A549 (cell line): ENCODE results near the gene INO80C.

Experiments used
- CHD4 ChIP-seq: fragments of 200-600 bp; sonication (generic); IDR thresholded peaks from 2 replicates; pipeline ENCODE4 v1.6.1; 2016; ENCODE audit warnings: antibody characterized with exemption, mild to moderate bottlenecking, borderline replicate concordance
- EP300 ChIP-seq, 2 experiments: fragments of >200 bp; sonication (Bioruptor Twin); formaldehyde crosslinking; IDR thresholded peaks; 2 replicates in 1 of 2; 3 replicates in 1 of 2; pipeline ENCODE4 v1.6.1; 2016 to 2017
- HDAC2 ChIP-seq: fragments of 200-600 bp; sonication (generic); IDR thresholded peaks from 2 replicates; pipeline ENCODE4 v1.6.1; 2016
- KDM1A ChIP-seq: fragments of 200-600 bp; sonication (generic); IDR thresholded peaks from 2 replicates; pipeline ENCODE4 v1.6.1; 2016; ENCODE audit warnings: low read depth, mild to moderate bottlenecking
- POLR2A ChIP-seq: IDR thresholded peaks from 2 replicates; pipeline ENCODE4 v1.6.1; 2012; ENCODE audit warnings: mild to moderate bottlenecking, low read length
- RFX5 ChIP-seq: fragments of 450-650 bp; IDR thresholded peaks from 2 replicates; pipeline ENCODE4 v1.7.1; 2014; ENCODE audit warnings: antibody characterized with exemption, mild to moderate bottlenecking, moderate library complexity
- TF ChIP-seq, protein P1 (sequence below): fragments of >200 bp; sonication (Bioruptor Twin); formaldehyde crosslinking; IDR thresholded peaks from 3 replicates; pipeline ENCODE4 v1.5.1; 2016
- TF ChIP-seq, protein P2 (sequence below): fragments of 450-650 bp; IDR thresholded peaks from 2 replicates; pipeline ENCODE4 v1.6.1; 2014; ENCODE audit warnings: antibody characterized with exemption

DNA sequence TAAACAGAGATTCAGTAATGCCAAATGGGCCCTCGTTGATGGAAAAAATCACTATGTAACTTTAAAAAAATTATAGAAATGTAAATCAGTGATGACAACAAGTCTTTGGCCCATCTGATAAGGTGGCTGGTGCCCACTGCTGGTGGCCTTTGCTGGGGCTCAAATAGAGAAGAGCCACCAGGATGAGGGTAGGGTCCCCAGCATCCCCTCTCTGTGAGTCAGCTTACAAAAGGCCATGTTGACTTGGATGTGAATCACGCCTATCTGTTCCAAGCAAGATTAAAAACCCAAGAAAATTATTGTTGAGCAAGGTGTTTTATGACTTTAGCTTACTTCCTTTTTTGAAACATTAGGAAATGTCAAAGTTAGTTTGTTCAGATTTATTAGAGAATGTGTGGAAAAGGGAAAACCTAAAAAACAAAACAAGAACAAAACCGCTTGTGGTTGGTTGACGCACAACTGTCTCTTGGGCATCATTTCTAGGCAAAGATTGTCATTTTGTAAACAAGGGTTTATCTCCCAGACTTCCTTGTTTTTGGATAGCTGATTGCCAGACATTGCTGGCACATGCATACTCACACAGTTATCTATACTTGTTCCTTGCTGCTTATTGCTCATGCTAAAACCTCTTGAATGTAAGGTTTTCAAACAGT, 66.9 kb downstream of the INO80C start:
- TF ChIP-seq CHD4: no peak
- no peak for TF ChIP-seq RFX5
- no peak for TF ChIP-seq EP300 (IDR thresholded peaks at IDR 0.05)
- no peak for TF ChIP-seq HDAC2
- TF ChIP-seq, protein P1, sequence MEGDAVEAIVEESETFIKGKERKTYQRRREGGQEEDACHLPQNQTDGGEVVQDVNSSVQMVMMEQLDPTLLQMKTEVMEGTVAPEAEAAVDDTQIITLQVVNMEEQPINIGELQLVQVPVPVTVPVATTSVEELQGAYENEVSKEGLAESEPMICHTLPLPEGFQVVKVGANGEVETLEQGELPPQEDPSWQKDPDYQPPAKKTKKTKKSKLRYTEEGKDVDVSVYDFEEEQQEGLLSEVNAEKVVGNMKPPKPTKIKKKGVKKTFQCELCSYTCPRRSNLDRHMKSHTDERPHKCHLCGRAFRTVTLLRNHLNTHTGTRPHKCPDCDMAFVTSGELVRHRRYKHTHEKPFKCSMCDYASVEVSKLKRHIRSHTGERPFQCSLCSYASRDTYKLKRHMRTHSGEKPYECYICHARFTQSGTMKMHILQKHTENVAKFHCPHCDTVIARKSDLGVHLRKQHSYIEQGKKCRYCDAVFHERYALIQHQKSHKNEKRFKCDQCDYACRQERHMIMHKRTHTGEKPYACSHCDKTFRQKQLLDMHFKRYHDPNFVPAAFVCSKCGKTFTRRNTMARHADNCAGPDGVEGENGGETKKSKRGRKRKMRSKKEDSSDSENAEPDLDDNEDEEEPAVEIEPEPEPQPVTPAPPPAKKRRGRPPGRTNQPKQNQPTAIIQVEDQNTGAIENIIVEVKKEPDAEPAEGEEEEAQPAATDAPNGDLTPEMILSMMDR: no peak
- TF ChIP-seq KDM1A: no peak
- TF ChIP-seq POLR2A: no peak
- TF ChIP-seq, protein P2, sequence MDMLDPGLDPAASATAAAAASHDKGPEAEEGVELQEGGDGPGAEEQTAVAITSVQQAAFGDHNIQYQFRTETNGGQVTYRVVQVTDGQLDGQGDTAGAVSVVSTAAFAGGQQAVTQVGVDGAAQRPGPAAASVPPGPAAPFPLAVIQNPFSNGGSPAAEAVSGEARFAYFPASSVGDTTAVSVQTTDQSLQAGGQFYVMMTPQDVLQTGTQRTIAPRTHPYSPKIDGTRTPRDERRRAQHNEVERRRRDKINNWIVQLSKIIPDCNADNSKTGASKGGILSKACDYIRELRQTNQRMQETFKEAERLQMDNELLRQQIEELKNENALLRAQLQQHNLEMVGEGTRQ: no peak
